RWPE1 (cell line): ENCODE results near the gene CAMK2G.
A peak's percentile ranks its signal among the peaks of the same experiment; 100 is the strongest.
"Not testable (repeated sequence)": the region's sequence is repeated elsewhere in the genome, so short reads cannot be mapped to it uniquely, and the experiment has no call there.

Experiments used
- CTCF ChIA-PET: fragments of 350-600 bp; sonication (Branson Sonifier 250); formaldehyde crosslinking; extraction: SDS; loops from one replicate; lab custom pipeline; 2021; lab: Yijun Ruan, JAX
- POLR2A ChIA-PET: fragments of 400-600 bp; formaldehyde crosslinking; extraction: SDS; loops from one replicate; lab custom pipeline; 2020; ENCODE audit warnings: antibody characterized with exemption; ENCODE audit not compliant: low non-redundant PET; lab: Yijun Ruan, JAX
- DNase-seq: peaks from one replicate; pipeline ENCODE4 v3.0.0; 2012; ENCODE audit warnings: low spot score
- H3K27ac ChIP-seq: fragments of 450-650 bp; 2 replicates; pipeline ENCODE4 v1.5.1; 2017
- CTCF ChIP-seq: fragments of 450-650 bp; conservative IDR thresholded peaks from 2 replicates; pipeline ENCODE4 v1.5.1; 2017; ENCODE audit warnings: low read depth, mild to moderate bottlenecking

CAMK2G gene

GRCh38 chr10:73874267-73875138 lies at the start of gene CAMK2G:
Gene CAMK2G, minus strand, starts transcription at chr10:73874555. Its CDS starts 94 bp downstream, at chr10:73874461.
- ChIA-PET POLR2A (interaction anchor here (0.6 to 0.9 kb wide), 3 partner anchors 14 to 101 kb away, joined by 3 to 4 read pairs (median 4); no protein-coding TSS in a partner anchor), CTCF (interaction anchor here (0.6 to 0.8 kb wide), 3 partner anchors 12 to 66 kb away, joined by 3 to 4 read pairs (median 3); no protein-coding TSS in a partner anchor)
- H3K27ac ChIP-seq, result peak within 1 kb of the TSS; percentile 72
- TF ChIP-seq CTCF, result no peak
- peak; percentile 95 for DNase-seq

GRCh38 chr10:73922864-73923133 lies 48.4 kb upstream of the CAMK2G start:
- POLR2A ChIA-PET, result no interaction called here
- DNase-seq, result no peak
- CTCF ChIA-PET, result no interaction called here
- no peak overlapping the region for H3K27ac ChIP-seq
- no peak for TF ChIP-seq CTCF

GRCh38 chr10:73922007-73922863 lies 47.9 kb upstream of the CAMK2G start:
- TF ChIP-seq CTCF, result no peak
- peak overlapping the region; percentile 96 for H3K27ac ChIP-seq
- CTCF ChIA-PET, result interaction anchor here (0.7 kb wide), 1 partner anchor 126 kb away, joined by 3 read pairs; no protein-coding TSS in a partner anchor
- DNase-seq, result no peak
- POLR2A ChIA-PET, result no interaction called here

- peak overlapping the region; percentile 96 for H3K27ac ChIP-seq
- TF ChIP-seq CTCF, result no peak
- DNase-seq, result peak; percentile 83
- ChIA-PET CTCF (interaction anchor here (0.6 to 1.6 kb wide), 6 partner anchors 9 to 80 kb away, joined by 3 to 6 read pairs (median 4); partner anchors contain the start of gene PLAU), POLR2A (interaction anchor here (1.1 kb wide), 1 partner anchor 9 kb away, joined by 6 read pairs; the partner anchor contains the start of gene PLAU)
Measured at GRCh38 chr10:73920089-73920488, 45.7 kb upstream of the CAMK2G start.

GRCh38 chr10:73919481-73919880 lies 45.1 kb upstream of the CAMK2G start:
- POLR2A ChIA-PET, result interaction anchor here (0.9 to 1.1 kb wide), 2 partner anchors 9 to 32 kb away, joined by 3 to 6 read pairs; partner anchors contain the start of gene PLAU
- peak overlapping the region; percentile 96 for H3K27ac ChIP-seq
- CTCF ChIA-PET, result interaction anchor here (0.6 to 1.7 kb wide), 7 partner anchors 9 to 356 kb away, joined by 3 to 6 read pairs (median 4); partner anchors contain the start of gene PLAU
- DNase-seq, result not testable (repeated sequence)

GRCh38 chr10:73917566-73918305 lies 43.4 kb upstream of the CAMK2G start:
- no peak for TF ChIP-seq CTCF
- H3K27ac ChIP-seq, result peak overlapping the region; percentile 96
- CTCF ChIA-PET, result interaction anchor here (0.7 to 3.4 kb wide), 4 partner anchors 11 to 31 kb away, joined by 3 to 16 read pairs (median 4); no protein-coding TSS in a partner anchor
- no peak for DNase-seq
- POLR2A ChIA-PET, result interaction anchor here (1.0 to 1.5 kb wide), 2 partner anchors 30 to 31 kb away, joined by 3 to 10 read pairs; no protein-coding TSS in a partner anchor
